Measurements from ENCODE around the gene TMEM89.

Gene TMEM89

DNA sequence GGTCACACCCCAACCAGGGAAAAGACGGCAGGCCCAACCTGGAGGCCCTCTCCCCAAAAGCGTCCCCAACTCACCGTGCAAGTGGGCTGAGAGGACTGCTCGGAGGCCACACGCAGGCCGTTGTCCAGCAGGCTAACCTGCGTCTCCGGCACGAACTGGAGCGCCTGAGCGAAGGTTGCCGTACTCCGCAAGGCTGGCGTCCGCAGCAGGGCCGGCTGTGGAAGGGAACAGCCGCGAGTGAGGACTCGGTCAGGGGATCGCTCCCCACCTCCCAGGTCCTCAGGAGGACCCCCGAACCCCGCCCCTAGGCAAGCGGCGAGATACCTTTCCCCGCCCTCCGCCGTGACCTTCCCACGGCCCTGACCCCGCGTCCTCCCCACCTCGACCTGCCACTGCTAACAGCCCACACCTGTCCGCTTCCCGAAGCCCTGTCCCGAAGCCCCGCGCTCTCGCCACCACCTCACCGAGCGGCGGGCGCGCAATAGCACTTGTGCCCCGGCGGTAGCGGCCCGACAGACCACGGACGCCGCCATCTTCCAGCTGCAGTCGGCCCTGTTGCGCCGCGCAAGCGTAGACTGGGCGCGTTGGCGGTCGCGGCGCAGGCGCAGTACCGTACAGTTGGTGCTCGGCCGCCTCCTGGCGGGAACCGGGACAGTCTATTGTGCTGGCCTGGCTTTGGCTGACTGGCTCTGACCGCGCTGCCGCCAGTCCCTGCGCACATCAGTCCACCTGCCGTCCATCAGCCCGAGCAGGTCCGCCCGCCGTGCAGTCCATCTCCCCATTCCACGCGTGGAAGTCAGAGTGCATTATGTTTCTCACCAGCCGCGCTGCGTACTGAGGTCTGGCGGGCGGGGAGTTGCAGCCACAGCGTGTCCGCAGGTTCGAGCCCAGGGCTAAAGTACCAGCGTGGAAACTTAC, 12.2 kb downstream of the TMEM89 start, which contains the start of gene UQCRC1:
TSS of gene UQCRC1 (minus strand) at position 559 of the 918 bp plus-strand sequence. CDS start at position 533, 26 bp downstream.
- DNase-seq = peak; percentile 96

DNA sequence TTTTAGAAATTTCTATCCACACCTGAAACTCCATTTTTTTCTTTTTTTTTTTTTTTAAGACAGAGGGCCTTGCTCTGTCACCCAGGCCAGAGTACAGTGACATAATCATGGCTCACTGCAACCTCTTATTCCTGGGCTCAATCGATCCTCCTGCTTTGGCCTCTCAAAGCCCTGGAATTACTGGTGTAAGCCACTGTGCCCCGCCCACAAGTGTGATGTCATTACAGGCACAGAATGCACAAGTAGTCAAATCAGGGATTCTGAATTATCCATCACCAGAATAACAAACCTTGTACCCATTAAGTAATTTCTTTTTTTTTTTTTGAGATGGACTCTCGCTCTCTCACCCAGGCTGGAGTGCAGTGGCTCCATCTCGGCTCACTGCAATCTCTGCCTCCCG, 14.1 kb downstream of the TMEM89 start:
- no peak for DNase-seq

- no peak for DNase-seq
Measured at GRCh38 chr3:48601622-48601994, 20.0 kb downstream of the TMEM89 start.

DNA sequence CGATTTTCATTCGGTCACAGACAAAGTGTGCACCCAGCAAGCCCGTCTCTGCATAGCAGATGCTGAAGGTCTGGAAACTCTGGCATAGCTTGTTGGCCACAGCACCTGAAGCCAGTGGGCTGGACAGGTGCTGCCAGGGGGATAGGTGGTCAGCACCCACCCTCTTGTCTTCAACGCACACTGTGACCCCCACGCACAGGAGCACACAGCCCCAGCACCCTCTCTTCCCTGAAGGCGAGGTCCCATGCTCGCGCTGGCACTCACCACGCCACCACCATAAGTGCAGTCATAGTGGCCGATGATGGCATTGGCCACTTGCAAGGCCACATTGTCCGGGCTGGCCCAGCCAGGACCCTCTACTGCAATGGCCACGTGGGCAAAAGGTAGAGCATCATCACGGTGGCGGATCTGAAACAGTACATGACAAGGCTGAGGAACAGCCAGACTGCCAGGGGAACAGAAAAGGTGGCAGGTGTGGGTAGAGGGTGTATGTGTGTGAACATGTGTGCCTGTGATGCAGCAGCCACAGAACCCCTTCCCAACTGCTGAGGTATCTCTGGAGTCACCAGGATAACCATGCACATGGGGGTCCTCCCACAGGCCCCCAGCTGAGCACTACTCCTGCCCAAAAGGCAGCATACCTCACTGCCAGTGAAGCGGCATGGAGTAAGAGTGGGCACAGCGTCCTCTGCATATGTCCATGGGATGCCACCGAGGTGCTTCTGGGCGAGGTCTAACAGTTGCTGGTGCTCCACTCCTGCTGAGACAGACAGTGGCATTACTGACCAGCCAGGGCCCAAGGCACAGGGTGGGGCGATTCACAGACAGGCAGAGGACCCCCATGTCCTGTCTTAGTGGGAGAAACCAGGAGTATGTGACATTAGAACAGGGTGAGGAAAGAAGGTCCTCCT, 20.6 kb downstream of the TMEM89 start:
- no peak for DNase-seq

DNA sequence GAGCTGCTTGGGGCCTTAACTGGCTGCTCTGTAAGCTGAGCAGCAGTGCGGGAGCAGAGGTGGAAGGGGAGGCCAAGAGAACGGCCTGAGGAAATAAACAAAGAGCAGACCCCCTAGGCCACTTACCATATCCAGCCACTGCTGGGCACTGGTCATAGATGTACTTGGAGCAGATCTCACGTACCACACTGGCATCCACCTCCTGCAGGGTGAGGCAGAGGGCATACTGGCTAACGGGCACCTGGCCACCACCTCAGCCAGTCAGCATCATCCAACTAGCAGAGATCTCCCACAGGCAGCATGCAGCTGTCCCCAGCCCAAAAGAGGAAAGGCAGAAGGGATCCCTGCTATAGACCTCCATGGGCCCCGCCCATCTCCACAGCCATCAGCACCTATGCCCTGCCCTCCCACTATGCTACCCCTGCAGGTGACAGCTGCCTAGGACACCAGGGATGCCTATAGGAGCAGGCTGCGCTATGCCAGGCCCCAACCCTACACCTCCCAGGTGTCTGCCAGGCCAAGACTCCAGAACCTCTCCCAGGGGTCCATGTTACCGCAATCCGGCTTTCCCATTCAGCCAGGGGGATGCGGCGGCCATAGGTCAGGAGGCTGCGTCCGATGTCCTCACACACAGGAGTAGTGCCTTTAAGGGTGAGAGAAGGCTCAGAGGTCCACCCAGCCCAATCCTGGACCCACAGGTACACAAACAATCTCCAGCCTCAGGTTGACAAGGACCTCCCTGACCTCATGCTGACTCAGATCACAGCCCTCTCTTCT, 21.9 kb downstream of the TMEM89 start:
- DNase-seq = no peak

- DNase-seq = no peak
Measured at GRCh38 chr3:48599077-48599501, 22.5 kb downstream of the TMEM89 start.

- DNase-seq = no peak
Measured at GRCh38 chr3:48598323-48599076, 23.1 kb downstream of the TMEM89 start.

- DNase-seq = no peak
Measured at GRCh38 chr3:48597408-48597800, 24.2 kb downstream of the TMEM89 start.

- no peak for DNase-seq
Measured at GRCh38 chr3:48596676-48597407, 24.7 kb downstream of the TMEM89 start.

DNA sequence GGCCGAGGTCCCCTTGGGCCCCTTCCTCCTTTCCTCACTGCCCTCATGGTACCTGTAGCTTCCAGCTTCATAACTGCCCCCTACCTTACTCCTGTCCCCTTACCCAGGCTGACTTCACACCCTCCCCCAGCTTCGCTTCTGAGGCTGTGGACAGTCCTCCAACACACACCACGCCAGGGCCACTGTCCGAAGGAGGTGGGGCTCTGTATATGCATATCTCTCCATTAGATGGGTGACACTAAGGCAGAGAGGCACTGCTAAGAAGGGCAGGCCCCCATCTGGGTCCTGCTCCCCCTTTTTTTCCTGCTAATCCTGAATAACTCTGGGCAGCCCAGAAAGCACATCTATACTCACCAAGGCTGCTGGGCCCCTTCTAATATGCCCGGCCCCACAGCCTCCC, 25.4 kb downstream of the TMEM89 start:
- no peak for DNase-seq

- DNase-seq = peak; percentile 43
Measured at GRCh38 chr3:48595526-48596121, 25.9 kb downstream of the TMEM89 start.

- DNase-seq = no peak
Measured at GRCh38 chr3:48595075-48595525, 26.5 kb downstream of the TMEM89 start, which contains the start of gene COL7A1. Gene COL7A1 (minus strand): TSS chr3:48595329. CDS start chr3:48595159, 170 bp downstream.

DNA sequence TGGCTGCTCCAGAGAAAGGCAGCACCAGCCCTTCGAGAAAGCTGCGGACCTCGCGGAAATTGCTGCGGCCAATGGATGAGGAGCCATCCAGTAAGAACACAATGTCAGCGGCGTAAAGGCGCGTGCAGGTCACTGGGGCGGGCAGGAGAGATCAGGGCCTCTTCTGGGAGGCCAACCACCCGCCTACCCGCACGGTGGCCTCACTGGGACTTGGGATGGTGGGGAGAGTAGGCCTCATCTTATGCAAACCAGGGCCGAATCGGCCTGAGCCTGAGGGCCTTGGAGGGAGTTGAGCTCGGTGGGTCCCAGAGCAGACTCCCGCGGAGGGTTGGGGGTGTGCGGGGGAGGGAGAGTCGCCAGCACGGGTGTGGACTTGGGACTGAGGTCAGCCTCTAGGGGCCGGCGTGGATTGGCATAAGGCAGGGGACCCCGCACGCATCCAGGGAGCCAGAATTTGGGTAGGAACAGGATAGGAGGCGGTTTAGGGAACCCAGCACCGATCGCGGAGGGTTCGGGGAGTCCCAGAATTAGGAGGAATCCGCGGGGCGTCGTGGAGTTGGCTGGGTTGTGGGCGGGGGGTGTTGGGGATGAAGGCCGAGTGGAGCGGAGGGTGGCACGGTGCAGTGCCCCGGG, 27.0 kb downstream of the TMEM89 start:
- DNase-seq = peak; percentile 54

DNA sequence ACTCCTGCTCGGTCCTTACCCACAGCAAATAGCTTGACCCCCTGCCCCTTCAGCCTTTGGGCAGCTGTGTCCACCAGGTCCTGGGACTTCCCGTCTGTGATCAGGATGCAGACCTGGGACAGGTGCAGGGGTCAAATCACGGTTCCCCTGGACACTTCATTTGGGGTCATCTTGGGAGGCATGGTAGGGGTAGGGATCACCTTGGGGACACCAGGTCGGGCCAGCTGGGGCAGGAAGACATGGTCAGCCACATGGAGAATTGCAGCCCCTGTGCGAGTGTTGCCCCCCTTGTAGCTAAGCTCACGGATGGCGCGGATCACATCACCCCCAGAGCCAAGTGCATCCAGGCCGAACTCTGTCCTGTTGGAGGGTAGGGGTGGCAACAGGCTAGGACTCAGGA, 28.2 kb downstream of the TMEM89 start:
- no peak for DNase-seq

GRCh38 chr3:48592519-48593087, 29.0 kb downstream of the TMEM89 start:
- no peak for DNase-seq

DNA sequence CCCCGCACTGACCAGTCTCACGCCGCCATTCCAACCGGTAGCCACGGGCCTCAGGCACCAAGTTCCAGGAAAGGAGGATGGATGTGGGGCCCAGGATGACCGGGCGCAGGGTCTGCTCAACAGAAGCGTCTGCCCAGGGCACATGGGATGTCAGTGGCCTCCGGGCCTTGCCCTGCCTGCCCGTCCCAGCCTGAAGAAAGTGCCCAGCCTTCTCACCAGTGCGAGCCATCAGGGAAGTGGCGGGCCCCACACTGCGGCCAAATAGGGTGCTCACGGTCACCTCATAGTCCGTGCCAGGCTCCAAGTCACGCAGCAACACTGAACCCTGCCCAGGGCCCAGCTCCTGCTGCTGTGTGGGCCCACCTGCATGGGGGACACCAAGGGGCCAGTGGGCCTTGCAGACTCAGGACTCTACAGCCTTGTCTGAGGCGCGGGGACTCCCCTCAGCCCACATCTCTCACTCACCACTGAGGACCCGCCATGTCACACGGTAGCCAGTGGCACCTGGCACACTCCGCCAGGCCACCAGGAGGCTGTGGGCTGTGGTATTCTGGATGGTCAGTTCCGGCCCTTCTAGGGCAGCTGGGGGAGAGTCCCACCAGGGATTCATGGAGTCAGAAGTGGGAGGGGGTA, 29.6 kb downstream of the TMEM89 start:
- DNase-seq = no peak

- no peak for DNase-seq
Measured at GRCh38 chr3:48591436-48591835, 30.1 kb downstream of the TMEM89 start.

DNA sequence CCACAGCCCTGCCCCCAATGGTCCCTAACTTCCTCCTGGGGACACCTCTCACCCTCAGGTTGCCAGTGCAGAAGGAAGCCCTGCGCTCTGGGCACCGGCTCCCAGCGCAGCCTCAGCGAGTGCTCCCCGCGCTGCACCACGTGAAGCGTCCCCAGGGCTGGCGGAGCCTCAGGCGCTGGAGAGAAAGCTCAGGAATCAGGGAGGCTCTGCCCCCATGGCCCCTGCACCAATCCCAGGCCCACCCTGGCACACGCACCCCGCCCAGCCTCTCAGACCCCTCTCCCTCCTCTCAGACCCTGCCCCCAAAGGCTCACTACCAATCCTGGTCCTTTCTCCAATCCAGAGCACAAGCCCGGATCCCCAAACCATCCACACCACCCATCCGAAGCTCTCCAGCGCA, 33.3 kb downstream of the TMEM89 start:
- no peak for DNase-seq

GRCh38 chr3:48587686-48588085, 33.9 kb downstream of the TMEM89 start:
- DNase-seq = no peak
